ENCODE results near the gene CEP85L.

GRCh38 chr6:118553132-118553531 lies 98.3 kb downstream of the CEP85L start:
- TF ChIP-seq POLR2AphosphoS5 (IDR thresholded peaks at IDR 0.05; ENCODE audit: low read depth, low read length) (no peak), POLR2A (IDR thresholded peaks at IDR 0.05; ENCODE audit: low read depth, low read length) (no peak), TAF1 (IDR thresholded peaks at IDR 0.05; ENCODE audit: low read depth, low read length) (no peak), PAX5 (IDR thresholded peaks at IDR 0.05; ENCODE audit: insufficient read depth, low read length, severe bottlenecking) (no peak)
